ENCODE measurements around the gene AR.

- TF ChIP-seq CTCF (conservative IDR thresholded peaks at IDR 0.05 in 1 of 2, IDR thresholded peaks at IDR 0.05 in 1 of 2; ENCODE audit: extremely low read depth in 1 of 2, insufficient read depth in 1 of 2, low read depth in 1 of 2, low read length in 2 of 2) (no peak), EZH2 (IDR thresholded peaks at IDR 0.05; ENCODE audit: borderline replicate concordance, low read length) (no peak)
Observed at GRCh38 chrX:67692246-67692645, 148.4 kb downstream of the AR start.
